ENCODE measurements around the gene KLF2. TPM values are rescaled to one million over a fixed set of nuclear protein-coding genes. Genes with fewer than 3 reads are reported as not detected.
A peak's percentile ranks its signal among the peaks of the same experiment; 100 is the strongest.

Gene KLF2
- total RNA-seq, 1 donor, result 3.0 TPM

DNA sequence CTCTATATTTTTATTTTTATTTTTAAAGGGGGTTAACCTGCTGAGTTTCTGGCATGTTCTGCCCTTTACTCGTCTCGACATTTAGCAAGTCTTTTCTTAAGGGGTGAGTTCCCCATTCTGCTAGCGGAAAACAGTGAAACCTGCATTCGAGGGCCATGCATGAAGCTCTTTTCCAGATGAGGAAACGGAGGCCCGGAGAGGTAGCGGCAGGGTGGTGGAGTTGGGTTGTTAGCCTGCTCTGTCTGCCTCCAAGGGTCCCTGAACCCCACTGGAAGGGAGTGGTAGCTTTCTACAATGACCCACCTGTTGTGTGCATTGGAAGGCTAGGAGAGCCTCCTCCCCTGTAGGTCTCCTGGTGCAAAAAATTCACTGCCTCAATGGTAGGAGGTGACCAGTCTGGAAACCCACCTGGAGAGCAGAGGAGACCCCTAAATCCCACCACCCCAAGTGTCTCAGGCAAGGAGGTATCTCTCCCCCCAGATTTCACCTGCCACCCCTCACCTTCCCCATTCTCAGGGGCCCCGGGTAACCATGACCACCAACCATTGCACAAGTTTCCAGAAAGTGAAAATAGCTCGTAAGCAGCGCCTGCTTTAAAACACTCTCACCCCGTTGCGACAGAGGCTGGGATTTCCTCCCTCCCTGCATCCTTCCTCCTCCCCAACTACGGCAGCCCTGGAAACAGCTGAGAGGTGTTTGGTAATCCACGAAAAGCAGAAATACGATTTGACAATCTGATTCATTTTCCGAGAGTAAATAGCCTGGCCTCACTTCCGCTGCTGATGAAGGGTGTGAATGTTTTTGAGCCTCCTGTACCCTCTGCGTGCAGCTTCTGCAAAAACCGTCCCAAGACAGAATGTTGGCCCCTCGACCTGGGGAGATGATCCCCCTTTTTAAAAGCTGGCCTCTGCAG, 3.5 kb downstream of the KLF2 start:
- peak; percentile 98 for DNase-seq (ENCODE audit: low read depth)
- TF ChIP-seq, protein P1, sequence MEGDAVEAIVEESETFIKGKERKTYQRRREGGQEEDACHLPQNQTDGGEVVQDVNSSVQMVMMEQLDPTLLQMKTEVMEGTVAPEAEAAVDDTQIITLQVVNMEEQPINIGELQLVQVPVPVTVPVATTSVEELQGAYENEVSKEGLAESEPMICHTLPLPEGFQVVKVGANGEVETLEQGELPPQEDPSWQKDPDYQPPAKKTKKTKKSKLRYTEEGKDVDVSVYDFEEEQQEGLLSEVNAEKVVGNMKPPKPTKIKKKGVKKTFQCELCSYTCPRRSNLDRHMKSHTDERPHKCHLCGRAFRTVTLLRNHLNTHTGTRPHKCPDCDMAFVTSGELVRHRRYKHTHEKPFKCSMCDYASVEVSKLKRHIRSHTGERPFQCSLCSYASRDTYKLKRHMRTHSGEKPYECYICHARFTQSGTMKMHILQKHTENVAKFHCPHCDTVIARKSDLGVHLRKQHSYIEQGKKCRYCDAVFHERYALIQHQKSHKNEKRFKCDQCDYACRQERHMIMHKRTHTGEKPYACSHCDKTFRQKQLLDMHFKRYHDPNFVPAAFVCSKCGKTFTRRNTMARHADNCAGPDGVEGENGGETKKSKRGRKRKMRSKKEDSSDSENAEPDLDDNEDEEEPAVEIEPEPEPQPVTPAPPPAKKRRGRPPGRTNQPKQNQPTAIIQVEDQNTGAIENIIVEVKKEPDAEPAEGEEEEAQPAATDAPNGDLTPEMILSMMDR (IDR thresholded peaks at IDR 0.05; ENCODE audit: insufficient read depth, low read depth, low read length), result no peak
- peak overlapping the region; percentile 34 for H3K4me3 ChIP-seq (ENCODE audit: low read depth, low read length)

DNA sequence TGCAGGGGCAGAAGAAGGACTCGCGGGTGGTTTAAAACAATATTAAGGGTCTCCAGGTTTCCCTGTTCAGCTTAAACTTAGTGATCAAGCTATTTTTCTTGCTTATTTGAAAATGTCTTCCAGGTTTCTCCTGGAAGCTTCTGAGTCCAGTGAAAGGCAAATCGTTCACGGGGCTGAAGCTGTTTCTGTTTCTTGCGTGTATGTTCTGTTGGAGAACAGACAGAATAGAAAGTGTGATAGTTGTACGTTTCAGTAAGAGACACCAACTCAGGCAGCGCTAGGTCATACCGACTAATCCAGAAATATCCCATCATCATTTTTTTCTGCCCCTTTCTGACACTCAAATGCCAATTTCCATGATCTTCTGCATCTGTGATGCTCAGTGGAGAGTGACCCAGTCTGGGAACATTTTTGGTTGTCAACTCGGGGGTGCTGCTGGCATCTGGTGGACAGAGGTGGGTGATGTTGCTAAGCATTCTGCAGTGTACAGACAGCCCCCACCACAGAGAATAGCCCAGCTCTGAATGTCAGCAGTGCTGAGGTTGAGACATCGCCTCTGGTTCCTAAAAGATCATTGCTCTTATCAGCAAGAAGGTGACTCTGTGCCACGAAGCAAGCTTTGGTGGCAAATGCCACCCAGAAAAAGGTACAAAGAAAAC, 4.3 kb downstream of the KLF2 start:
- TF ChIP-seq, protein P1 (IDR thresholded peaks at IDR 0.05; ENCODE audit: insufficient read depth, low read depth, low read length), result peak; percentile 18
- DNase-seq (ENCODE audit: low read depth), result no peak
- no peak overlapping the region for H3K4me3 ChIP-seq (ENCODE audit: low read depth, low read length)

- DNase-seq (ENCODE audit: low read depth), result peak; percentile 75
- TF ChIP-seq, protein P1 (IDR thresholded peaks at IDR 0.05; ENCODE audit: insufficient read depth, low read depth, low read length), result no peak
- H3K4me3 ChIP-seq (ENCODE audit: low read depth, low read length), result no peak overlapping the region
Observed at GRCh38 chr19:16330368-16330801, 5.8 kb downstream of the KLF2 start.

DNA sequence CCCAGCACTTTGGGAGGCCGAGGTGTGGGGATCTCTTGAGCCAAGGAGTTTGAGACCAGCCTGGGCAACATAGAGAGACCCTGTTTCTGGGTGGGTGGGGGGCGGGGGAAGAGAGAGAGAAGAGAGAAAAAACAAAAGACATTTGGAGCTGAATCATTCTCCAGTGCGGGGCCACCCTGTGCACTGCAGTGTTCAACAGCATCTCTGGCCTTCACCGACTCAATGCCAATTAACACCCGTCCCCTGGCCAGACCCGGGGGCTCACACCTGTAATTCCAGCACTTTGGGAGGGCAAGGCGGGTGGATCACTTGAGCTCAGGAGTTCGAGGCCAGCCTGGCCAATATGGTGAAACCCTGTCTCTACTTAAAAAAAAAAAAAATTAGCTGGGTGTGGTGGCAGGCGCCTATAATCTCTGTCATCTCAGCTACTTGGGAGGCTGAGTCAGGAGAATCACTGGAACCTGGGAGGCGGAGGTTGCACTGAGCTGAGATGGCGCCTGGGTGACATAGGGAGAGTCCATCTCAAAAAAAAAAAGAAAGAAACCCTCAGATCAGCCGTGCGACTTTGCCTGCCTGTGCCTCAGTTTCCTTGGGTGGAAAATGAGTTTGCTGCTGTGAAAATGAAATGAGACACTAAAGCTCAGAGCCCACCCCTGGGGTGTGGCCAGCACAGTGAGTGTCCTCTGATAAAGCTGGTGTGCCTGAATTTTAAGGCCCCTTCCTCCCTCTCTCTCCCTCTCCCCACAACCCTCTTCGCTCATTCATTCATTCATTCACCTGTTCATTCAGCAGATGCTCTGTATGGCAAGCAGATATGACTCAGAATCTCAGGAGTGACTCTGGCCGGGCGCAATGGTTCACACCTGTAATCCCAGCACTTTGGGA, 6.4 kb downstream of the KLF2 start:
- H3K4me3 ChIP-seq (ENCODE audit: low read depth, low read length), result no peak overlapping the region
- no peak for DNase-seq (ENCODE audit: low read depth)

GRCh38 chr19:16333001-16333586, 8.5 kb downstream of the KLF2 start:
- TF ChIP-seq, protein P1 (IDR thresholded peaks at IDR 0.05; ENCODE audit: insufficient read depth, low read depth, low read length), result no peak
- no peak overlapping the region for H3K4me3 ChIP-seq (ENCODE audit: low read depth, low read length)
- no peak for DNase-seq (ENCODE audit: low read depth)

More for the DNA sequence above, 6.4 kb downstream of the KLF2 start:
- TF ChIP-seq, protein P1 (IDR thresholded peaks at IDR 0.05; ENCODE audit: insufficient read depth, low read depth, low read length), result no peak

- DNase-seq (ENCODE audit: low read depth), result no peak
- TF ChIP-seq, protein P1 (IDR thresholded peaks at IDR 0.05; ENCODE audit: insufficient read depth, low read depth, low read length), result no peak
- H3K4me3 ChIP-seq (ENCODE audit: low read depth, low read length), result no peak overlapping the region
Observed at GRCh38 chr19:16334411-16334810, 9.8 kb downstream of the KLF2 start.

All from fibroblast of villous mesenchyme (primary cell).